PC-9 (cell line): ENCODE data around the gene LDHB. TPM values are rescaled to one million over a fixed set of nuclear protein-coding genes. Genes with fewer than 3 reads are reported as not detected.

ENCODE experiments used
- BruUV-seq: library from RNA; stranded (reverse); fragments of 400-500 nt; replicated peaks from 2 replicates; lab custom pipeline; 2021; lab: Mats Ljungman, UMichigan
- CTCF ChIA-PET: fragments of 300-600 bp; sonication (Branson Sonifier 250); formaldehyde crosslinking; loops from one replicate; lab custom pipeline; 2022; ENCODE audit warnings: antibody characterized with exemption; lab: Charles Lee
- POLR2A ChIA-PET: fragments of 300-600 bp; sonication (Branson Sonifier 250); formaldehyde crosslinking; loops from one replicate; lab custom pipeline; 2022; ENCODE audit warnings: antibody characterized with exemption; ENCODE audit not compliant: unreplicated experiment; lab: Charles Lee
- DNase-seq, 2 experiments: peaks; one replicate each; pipeline versions ENCODE4 v3.0.0 to v3.0.0-alpha.2; 2015 to 2022; ENCODE audit warnings: mixed read lengths in 1 of 2
- H2AFZ ChIP-seq: fragments of 200-600 bp; sonication (generic); 2 replicates; pipeline ENCODE4 v1.8.1; 2017; ENCODE audit warnings: antibody characterized with exemption
- H3F3A ChIP-seq: fragments of 200-600 bp; sonication (generic); 2 replicates; pipeline ENCODE4 v1.8.1; 2017; ENCODE audit warnings: antibody characterized with exemption, mild to moderate bottlenecking, low read depth; ENCODE audit not compliant: insufficient read depth
- H3K27ac ChIP-seq: fragments of 200-600 bp; sonication (generic); 2 replicates; pipeline ENCODE4 v1.6.1; 2016; ENCODE audit warnings: mixed run types
- H3K27me3 ChIP-seq: fragments of 200-600 bp; sonication (generic); 2 replicates; pipeline ENCODE4 v1.6.1; 2016; ENCODE audit warnings: low read depth, mixed run types; ENCODE audit not compliant: insufficient read depth
- H3K36me3 ChIP-seq: fragments of 200-600 bp; sonication (generic); 2 replicates; pipeline ENCODE4 v1.6.1; 2016; ENCODE audit warnings: low read depth, mixed run types
- H3K4me1 ChIP-seq: fragments of 200-600 bp; sonication (generic); replicated peaks from 2 replicates; pipeline ENCODE4 v1.6.1; 2016; ENCODE audit warnings: mixed run types; ENCODE audit not compliant: insufficient read depth
- H3K4me2 ChIP-seq: fragments of 200-600 bp; sonication (generic); 2 replicates; pipeline ENCODE4 v1.6.1; 2017; ENCODE audit warnings: mixed run types
- H3K4me3 ChIP-seq: fragments of 200-600 bp; sonication (generic); 2 replicates; pipeline ENCODE4 v1.6.1; 2016; ENCODE audit warnings: mixed run types
- H3K79me2 ChIP-seq: fragments of 200-600 bp; sonication (generic); 2 replicates; pipeline ENCODE4 v1.6.1; 2017; ENCODE audit warnings: low read depth, mixed run types
- H3K9me2 ChIP-seq: fragments of 200-600 bp; sonication (generic); 2 replicates; pipeline ENCODE4 v1.8.1; 2017; ENCODE audit warnings: mild to moderate bottlenecking; ENCODE audit not compliant: insufficient read depth
- H3K9me3 ChIP-seq: fragments of 200-600 bp; sonication (generic); 2 replicates; pipeline ENCODE4 v1.8.1; 2016; ENCODE audit warnings: low read depth; ENCODE audit not compliant: insufficient read depth
- H4K20me1 ChIP-seq: fragments of 200-600 bp; sonication (generic); 2 replicates; pipeline ENCODE4 v1.8.1; 2017; ENCODE audit not compliant: insufficient read depth
- CTCF ChIP-seq: fragments of 200-600 bp; sonication (generic); conservative IDR thresholded peaks from 2 replicates; pipeline ENCODE4 v1.6.1; 2017; ENCODE audit warnings: mixed run types, antibody characterized with exemption, mild to moderate bottlenecking, moderate library complexity
- EZH2 ChIP-seq: fragments of 200-600 bp; sonication (generic); IDR thresholded peaks from 2 replicates; pipeline ENCODE4 v1.8.0; 2017; ENCODE audit warnings: antibody characterized with exemption, low read depth
- intact Hi-C: fragments of 100-400 bp; cut with micrococcal nuclease; formaldehyde crosslinking; loops from one replicate; pipeline ENCODE4 v1.10.0; 2022; ENCODE audit not compliant: unreplicated experiment
- total RNA-seq: library from RNA; stranded (reverse); gene quantifications from 2 replicates; pipeline ENCODE4 v1.2.3, GENCODE V29; 2021

Gene LDHB
- total RNA-seq, 1 experiment from 2014 or later: 994 TPM

- no peak overlapping the region for H2AFZ ChIP-seq
- no peaks in the 10 kb centered on the region for H3K27me3 ChIP-seq
- H3K4me3 ChIP-seq: no peak overlapping the region
- TF ChIP-seq CTCF (no peak), EZH2 (no peak)
- BruUV-seq: no TSS peak
- POLR2A ChIA-PET: interaction anchor here (0.5 kb wide), 1 partner anchor 96 kb away, joined by 3 read pairs; no protein-coding TSS in a partner anchor
- H3K9me3 ChIP-seq: no peaks in the 10 kb centered on the region
- no peaks in the 10 kb centered on the region for H3K4me1 ChIP-seq
- no peak for DNase-seq
- H3K36me3 ChIP-seq: no peaks in the 10 kb centered on the region
- intact Hi-C loops: no loop called here
- H3K4me2 ChIP-seq: no peak overlapping the region
- no peaks in the 10 kb centered on the region for H3K9me2 ChIP-seq
- CTCF ChIA-PET: no interaction called here
- peaks cover 10% of the 10 kb centered on the region; the same call in 1 of the 2 replicates for H3F3A ChIP-seq
- H3K79me2 ChIP-seq: no peaks in the 10 kb centered on the region
- no peak overlapping the region for H3K27ac ChIP-seq
- H4K20me1 ChIP-seq: no peaks in the 10 kb centered on the region
These were observed 29.7 kb downstream of the LDHB start for GRCh38 chr12:21627924-21628323.

GRCh38 chr12:21618566-21618965 is 39.1 kb downstream of the LDHB start:
- CTCF ChIA-PET: no interaction called here
- no peak overlapping the region for H3K4me3 ChIP-seq

GRCh38 chr12:21617030-21617429 is 40.6 kb downstream of the LDHB start:
- H3F3A ChIP-seq: no peaks in the 10 kb centered on the region
- no peaks in the 10 kb centered on the region for H3K27me3 ChIP-seq
- TF ChIP-seq CTCF (no peak), EZH2 (no peak)
- H2AFZ ChIP-seq: no peak overlapping the region
- intact Hi-C loops: no loop called here
- H3K9me3 ChIP-seq: no peaks in the 10 kb centered on the region
- no peaks in the 10 kb centered on the region for H3K4me1 ChIP-seq
- no peak overlapping the region for H3K4me3 ChIP-seq
- no TSS peak for BruUV-seq
- no peaks in the 10 kb centered on the region for H3K36me3 ChIP-seq
- H3K4me2 ChIP-seq: no peak overlapping the region
- H3K27ac ChIP-seq: no peak overlapping the region
- CTCF ChIA-PET: no interaction called here
- DNase-seq: no peak
- H4K20me1 ChIP-seq: no peaks in the 10 kb centered on the region; the same call in 1 of the 2 replicates
- POLR2A ChIA-PET: no interaction called here
- H3K79me2 ChIP-seq: no peaks in the 10 kb centered on the region
- no peaks in the 10 kb centered on the region for H3K9me2 ChIP-seq

More at GRCh38 chr12:21618566-21618965, 39.1 kb downstream of the LDHB start:
- no TSS peak for BruUV-seq
- Histone ChIP-seq H4K20me1 (no peaks in the 10 kb centered on the region; the same call in 1 of the 2 replicates), H3K9me3 (no peaks in the 10 kb centered on the region), H3K79me2 (no peaks in the 10 kb centered on the region), H3K36me3 (no peaks in the 10 kb centered on the region), H3K27ac (no peak overlapping the region), H2AFZ (no peak overlapping the region), H3F3A (no peaks in the 10 kb centered on the region), H3K4me1 (no peaks in the 10 kb centered on the region), H3K4me2 (no peak overlapping the region), H3K9me2 (no peaks in the 10 kb centered on the region), H3K27me3 (no peaks in the 10 kb centered on the region)
- POLR2A ChIA-PET: no interaction called here
- intact Hi-C loops: no loop called here
- DNase-seq: no peak
- TF ChIP-seq EZH2 (no peak), CTCF (no peak)
